ENCODE results near the gene LARP4B. TPM values are rescaled to one million over a fixed set of nuclear protein-coding genes. Genes with fewer than 3 reads are reported as not detected.

LARP4B gene
- total RNA-seq, 4 donors from 2014 or later: 17.4 to 76.8 (median 32.2) TPM

GRCh38 chr10:905503-905902 is 26.0 kb downstream of the LARP4B start:
- Histone ChIP-seq H3K27ac (no peak overlapping the region), H3K9me3 (no peaks in the 10 kb centered on the region), H3K4me3 (no peak overlapping the region), H3K27me3 (no peaks in the 10 kb centered on the region), H3K36me3 (no peaks in the 10 kb centered on the region), H3K4me1 (no peaks in the 10 kb centered on the region)
- no peak for TF ChIP-seq CTCF (IDR thresholded peaks at IDR 0.05)
- TF ChIP-seq POLR2A (IDR thresholded peaks at IDR 0.05): no peak
- no peak for DNase-seq
- intact Hi-C loops (cut with DNase I; ENCODE audit: low total_unique reads): no loop called here

GRCh38 chr10:904403-904802 is 27.1 kb downstream of the LARP4B start:
- no peaks in the 10 kb centered on the region for H3K27me3 ChIP-seq
- no peak for DNase-seq
- no peak overlapping the region for H3K4me3 ChIP-seq
- TF ChIP-seq POLR2A (IDR thresholded peaks at IDR 0.05): no peak
- TF ChIP-seq CTCF (IDR thresholded peaks at IDR 0.05): no peak
- H3K4me1 ChIP-seq: no peaks in the 10 kb centered on the region
- no peak overlapping the region for H3K27ac ChIP-seq
- H3K36me3 ChIP-seq: no peaks in the 10 kb centered on the region
- intact Hi-C loops (cut with DNase I; ENCODE audit: low total_unique reads): no loop called here
- H3K9me3 ChIP-seq: no peaks in the 10 kb centered on the region

- Histone ChIP-seq H3K27ac (no peak overlapping the region), H3K4me1 (no peaks in the 10 kb centered on the region), H3K27me3 (no peaks in the 10 kb centered on the region), H3K36me3 (no peaks in the 10 kb centered on the region), H3K4me3 (no peak overlapping the region), H3K9me3 (no peaks in the 10 kb centered on the region)
- no peak for DNase-seq
- TF ChIP-seq POLR2A (IDR thresholded peaks at IDR 0.05) (no peak), CTCF (IDR thresholded peaks at IDR 0.05) (no peak)
- intact Hi-C loops (cut with DNase I; ENCODE audit: low total_unique reads): no loop called here
These were observed 33.4 kb downstream of the LARP4B start for GRCh38 chr10:898141-898540.

- H3K4me3 ChIP-seq: no peak overlapping the region
- no peaks in the 10 kb centered on the region for H3K4me1 ChIP-seq
- no peak overlapping the region for H3K27ac ChIP-seq
- intact Hi-C loops (cut with DNase I; ENCODE audit: low total_unique reads): no loop called here
- H3K9me3 ChIP-seq: no peaks in the 10 kb centered on the region
- H3K36me3 ChIP-seq: no peaks in the 10 kb centered on the region
- no peak for DNase-seq
- H3K27me3 ChIP-seq: no peaks in the 10 kb centered on the region
- no peak for TF ChIP-seq POLR2A (IDR thresholded peaks at IDR 0.05)
- no peak for TF ChIP-seq CTCF (IDR thresholded peaks at IDR 0.05)
These were observed 34.5 kb downstream of the LARP4B start for GRCh38 chr10:896982-897381.

GRCh38 chr10:895324-895723 is 36.2 kb downstream of the LARP4B start:
- Histone ChIP-seq H3K36me3 (no peaks in the 10 kb centered on the region), H3K9me3 (no peaks in the 10 kb centered on the region), H3K27me3 (no peaks in the 10 kb centered on the region), H3K27ac (no peak overlapping the region), H3K4me3 (no peak overlapping the region), H3K4me1 (no peaks in the 10 kb centered on the region)
- DNase-seq: no peak
- intact Hi-C loops (cut with DNase I; ENCODE audit: low total_unique reads): no loop called here
- TF ChIP-seq CTCF (IDR thresholded peaks at IDR 0.05) (no peak), POLR2A (IDR thresholded peaks at IDR 0.05) (no peak)

All from uterus (tissue), 4 donors.